HG02852 (cell line): ENCODE data around the gene DBNL.

Experiments used
- ATAC-seq: cut with Tn5 transposase; IDR thresholded peaks from one replicate; pipeline ENCODE4 v1.9.1; 2021; ENCODE audit warnings: mild to moderate bottlenecking, moderate library complexity; ENCODE audit not compliant: unreplicated experiment

Gene DBNL

DNA sequence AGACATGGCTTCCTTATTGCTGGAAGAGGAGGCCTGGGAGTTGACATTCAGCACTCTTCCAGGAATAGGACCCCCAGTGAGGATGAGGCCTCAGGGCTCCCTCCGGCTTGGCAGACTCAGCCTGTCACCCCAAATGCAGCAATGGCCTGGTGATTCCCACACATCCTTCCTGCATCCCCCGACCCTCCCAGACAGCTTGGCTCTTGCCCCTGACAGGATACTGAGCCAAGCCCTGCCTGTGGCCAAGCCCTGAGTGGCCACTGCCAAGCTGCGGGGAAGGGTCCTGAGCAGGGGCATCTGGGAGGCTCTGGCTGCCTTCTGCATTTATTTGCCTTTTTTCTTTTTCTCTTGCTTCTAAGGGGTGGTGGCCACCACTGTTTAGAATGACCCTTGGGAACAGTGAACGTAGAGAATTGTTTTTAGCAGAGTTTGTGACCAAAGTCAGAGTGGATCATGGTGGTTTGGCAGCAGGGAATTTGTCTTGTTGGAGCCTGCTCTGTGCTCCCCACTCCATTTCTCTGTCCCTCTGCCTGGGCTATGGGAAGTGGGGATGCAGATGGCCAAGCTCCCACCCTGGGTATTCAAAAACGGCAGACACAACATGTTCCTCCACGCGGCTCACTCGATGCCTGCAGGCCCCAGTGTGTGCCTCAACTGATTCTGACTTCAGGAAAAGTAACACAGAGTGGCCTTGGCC lies 16.6 kb downstream of the DBNL start:
- ATAC-seq: no peak

DNA sequence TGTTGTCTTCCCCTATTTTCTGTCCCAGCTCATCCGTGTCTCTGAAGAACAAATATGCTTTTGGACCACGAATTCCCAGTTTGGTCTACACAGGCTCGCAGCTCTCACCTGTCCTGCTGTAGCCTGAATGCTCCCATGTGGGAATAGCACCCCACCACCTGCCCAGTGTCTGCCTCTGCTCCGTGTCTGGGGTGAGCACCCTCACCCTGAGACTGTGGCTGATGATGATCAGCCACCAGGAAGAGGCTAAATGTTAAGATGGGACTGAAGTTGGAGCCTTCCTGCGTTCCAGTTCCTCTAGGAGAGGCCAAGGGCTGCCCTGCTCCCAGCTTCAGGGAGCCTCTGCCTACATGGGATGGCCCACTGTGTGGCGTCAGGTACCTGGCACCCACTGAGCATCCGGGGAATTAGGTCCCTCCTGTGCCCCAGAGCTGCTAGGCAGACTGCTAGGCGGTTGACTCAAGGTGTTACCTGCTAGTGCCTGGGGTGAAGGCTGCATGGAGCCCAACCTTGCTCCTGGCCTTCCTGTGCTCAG lies 17.2 kb downstream of the DBNL start:
- ATAC-seq: no peak

DNA sequence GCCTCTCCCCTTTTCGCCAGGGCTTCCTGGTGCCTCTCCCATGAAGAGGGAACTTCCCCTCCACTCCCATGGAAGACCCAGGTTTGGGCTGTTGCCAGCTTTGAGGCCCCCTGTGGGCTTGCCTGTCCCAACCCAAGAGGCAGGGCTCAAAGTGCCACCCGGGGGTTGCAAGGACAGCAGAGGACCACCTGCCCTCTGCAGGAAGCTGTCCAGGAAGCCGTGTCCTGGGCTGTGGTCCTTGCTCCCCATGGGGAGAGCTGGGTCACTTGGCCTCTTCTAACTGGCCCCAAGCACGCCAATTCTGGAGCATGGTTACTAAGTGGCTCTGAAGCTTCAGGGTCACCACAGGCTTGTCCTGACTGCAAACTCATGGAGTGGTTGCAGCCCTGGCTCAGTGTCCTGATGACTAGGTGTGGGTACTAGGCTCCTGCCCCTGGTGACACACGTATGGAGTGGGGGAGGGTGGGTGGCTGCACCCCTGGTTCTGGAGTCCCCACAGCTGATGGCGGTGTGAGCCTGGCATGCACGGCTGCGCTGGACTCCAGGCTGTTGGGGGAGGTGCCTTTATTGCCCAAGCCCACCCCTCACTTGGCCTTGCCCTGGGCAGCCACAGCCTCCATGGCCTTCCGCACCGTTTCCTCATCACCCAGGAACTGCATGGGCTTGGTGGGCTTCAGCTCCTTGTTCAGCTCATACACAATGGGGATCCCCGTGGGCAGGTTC lies 17.8 kb downstream of the DBNL start:
- no peak for ATAC-seq

DNA sequence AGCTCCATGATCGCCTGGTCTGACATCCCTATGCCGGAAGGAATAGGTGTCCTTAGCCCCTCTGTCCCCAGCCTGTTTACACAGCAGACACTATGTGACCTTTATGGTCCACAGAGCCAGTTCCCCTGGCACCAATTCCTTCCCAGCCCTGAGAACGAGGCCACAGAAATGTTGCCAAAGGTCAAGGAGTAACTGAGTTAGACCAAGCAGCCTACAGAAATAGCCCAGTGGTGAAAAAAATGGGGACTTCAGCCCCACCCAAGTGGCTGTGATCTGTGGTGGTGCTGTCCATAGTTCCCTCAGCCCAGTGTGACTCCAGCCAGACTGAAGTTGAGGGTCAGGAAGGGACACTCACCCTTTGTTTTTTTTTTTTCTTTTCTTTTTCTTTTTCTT lies 18.4 kb downstream of the DBNL start:
- ATAC-seq: no peak

DNA sequence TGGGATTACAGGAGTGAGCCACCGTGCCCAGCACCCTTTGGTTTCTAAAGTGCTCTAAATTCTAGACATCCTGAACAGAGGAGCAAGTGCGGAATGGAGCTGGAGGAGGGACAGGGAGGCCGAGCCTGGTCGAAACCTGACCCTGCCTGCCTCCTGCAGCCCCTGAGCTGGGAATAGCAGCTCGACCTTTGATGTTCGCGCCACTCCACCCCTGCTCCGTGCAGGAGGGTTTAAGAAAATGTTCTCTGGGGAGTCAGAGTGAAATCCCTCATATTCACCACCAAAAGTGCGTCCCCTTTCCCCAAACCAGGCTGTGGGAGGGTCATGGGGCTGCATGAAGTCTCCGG lies 19.0 kb downstream of the DBNL start:
- ATAC-seq: no peak

DNA sequence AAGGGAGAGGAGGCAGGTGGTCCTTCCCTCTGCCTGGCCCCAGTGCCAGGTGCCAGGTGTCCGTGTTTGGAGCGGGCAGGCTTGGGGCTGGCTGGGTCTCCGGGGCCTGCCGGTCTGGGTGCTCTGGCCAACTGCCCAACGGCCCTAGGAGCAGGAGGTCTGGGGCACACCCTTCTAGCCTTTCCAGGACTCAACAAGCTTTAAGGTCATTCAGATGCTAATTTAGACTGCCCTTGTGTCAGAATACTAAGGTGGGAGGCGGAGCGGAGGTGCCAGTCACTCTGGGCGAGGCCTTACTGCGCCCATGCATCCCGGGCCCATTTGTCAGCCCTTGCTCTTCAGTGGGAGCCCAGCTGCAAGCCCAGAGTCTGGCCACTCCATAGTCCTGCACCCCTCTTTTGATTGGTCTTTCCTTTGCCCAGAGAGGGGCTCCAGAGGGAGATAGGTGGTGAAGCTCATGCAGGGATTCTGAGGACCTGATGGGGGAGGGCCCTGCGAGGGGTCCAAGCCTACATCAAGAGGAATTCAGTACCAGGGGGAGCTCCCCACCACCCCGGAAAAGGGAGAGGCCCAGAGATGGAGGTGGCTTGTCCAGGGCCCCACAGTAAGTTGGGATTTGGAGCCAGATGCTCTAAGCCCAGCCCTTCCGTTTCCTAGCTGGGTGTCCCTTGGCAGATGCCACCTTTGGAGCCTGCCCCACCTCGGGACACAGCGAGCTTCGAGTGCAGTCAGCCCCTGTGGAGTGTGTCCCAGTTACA lies 19.6 kb downstream of the DBNL start:
- ATAC-seq: no peak

DNA sequence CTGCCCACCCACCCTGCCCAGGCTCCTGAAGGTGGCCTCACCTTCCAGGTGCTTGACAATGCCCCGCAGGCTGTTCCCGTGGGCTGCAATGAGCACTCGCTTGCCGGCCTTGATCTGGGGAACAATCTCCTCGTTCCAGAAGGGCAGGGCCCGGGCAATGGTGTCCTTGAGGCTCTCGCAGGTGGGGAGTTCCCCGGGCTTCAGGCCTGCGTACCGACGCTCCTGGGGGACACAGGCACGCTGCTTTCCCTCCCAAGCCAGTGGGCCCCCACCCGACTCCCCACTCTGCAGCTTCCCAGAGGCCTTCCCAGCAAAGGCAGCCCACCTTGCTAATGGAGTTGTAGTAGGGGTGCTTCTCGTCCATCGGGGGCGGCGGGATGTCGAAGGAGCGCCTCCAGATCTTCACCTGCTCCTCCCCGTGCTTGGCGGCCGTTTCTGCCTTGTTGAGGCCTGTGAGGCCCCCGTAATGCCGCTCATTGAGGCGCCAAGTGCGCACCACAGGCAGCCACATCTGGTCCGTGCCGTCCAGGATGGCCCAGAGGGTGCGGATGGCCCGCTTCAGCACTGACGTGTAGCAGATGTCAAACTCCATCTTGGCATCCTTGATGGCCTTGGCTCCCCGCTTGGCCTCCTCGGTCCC lies 20.4 kb downstream of the DBNL start:
- ATAC-seq: no peak

DNA sequence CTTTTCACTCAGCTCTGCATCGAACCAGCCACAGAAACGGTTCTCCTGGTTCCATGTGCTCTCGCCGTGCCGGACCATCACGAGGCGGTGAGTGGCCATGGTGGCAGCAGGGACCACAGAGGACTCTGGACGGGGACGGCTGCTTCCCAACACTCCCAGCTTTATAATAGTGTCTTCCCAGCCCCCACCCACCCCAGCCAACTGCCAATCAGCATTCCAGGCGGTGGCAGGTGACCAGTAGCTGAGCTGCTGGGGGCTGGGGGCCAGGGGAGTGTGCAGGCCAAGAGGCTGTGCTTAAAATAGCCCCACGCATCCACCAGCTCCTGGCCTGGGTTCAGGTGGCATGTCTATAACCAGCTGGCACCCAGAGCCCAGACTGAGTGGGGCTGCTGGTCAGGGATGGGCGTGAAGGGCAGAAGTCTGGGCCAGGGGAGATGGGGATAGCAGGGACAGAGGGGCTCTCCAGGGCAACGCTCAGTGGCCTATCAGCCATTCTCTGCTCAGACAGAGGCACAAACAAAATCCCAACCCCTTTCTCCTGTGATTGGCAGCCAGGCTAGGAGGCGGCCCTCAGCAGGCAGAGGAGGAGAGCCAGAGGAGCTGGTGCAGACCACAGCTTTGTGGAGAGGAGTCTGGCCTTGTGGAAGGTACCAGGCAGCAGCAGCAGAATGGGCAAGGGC lies 21.1 kb downstream of the DBNL start, which contains the start of gene PGAM2:
Gene PGAM2 (minus strand): TSS at position 137 of the 680 bp plus-strand sequence. CDS start 38 bp downstream, at position 99.
- ATAC-seq: no peak

DNA sequence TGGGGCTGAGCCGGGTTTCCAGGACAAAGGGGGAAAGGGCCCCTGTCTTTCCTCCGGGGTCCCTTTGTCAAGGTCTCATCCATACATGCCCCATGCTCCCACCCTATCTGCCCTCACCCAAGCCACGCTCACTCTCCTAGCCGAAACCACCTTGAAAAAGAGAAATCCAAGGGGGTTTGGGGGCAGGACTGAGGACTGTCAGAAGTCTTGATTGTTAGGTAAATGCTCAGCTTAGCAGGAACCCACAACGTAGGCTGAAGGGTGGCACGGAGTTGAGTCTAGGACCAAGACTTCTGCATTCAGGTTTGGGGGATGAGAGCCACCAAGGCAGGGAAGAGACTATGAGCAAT lies 21.6 kb downstream of the DBNL start:
- no peak for ATAC-seq

DNA sequence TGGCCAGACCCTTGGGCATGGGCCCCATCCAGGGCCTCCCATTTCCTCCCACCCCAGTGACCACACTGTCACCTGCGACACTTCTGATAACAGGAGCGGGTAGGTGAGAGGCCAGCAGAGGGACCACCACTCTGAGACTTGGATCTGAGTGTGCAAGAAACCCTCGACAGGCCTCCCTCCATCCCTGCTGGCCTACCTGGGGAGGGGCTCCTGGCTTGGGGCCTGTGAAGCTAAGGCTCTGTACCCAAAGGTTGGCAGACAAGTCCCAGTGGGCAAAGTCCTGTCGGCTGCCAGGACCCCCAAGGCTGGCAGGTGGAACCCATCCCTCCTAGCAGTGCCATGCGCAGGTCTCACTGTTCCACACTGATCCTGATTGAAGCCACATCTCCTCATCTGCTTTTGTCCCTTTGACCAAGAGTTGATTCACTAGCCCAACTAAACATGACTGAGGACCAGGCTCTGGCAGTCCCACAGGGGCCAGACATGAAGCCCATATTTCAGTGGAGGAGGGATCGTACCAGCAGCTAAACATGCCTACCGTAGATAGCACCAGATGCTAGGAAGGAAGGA lies 22.1 kb downstream of the DBNL start:
- no peak for ATAC-seq

DNA sequence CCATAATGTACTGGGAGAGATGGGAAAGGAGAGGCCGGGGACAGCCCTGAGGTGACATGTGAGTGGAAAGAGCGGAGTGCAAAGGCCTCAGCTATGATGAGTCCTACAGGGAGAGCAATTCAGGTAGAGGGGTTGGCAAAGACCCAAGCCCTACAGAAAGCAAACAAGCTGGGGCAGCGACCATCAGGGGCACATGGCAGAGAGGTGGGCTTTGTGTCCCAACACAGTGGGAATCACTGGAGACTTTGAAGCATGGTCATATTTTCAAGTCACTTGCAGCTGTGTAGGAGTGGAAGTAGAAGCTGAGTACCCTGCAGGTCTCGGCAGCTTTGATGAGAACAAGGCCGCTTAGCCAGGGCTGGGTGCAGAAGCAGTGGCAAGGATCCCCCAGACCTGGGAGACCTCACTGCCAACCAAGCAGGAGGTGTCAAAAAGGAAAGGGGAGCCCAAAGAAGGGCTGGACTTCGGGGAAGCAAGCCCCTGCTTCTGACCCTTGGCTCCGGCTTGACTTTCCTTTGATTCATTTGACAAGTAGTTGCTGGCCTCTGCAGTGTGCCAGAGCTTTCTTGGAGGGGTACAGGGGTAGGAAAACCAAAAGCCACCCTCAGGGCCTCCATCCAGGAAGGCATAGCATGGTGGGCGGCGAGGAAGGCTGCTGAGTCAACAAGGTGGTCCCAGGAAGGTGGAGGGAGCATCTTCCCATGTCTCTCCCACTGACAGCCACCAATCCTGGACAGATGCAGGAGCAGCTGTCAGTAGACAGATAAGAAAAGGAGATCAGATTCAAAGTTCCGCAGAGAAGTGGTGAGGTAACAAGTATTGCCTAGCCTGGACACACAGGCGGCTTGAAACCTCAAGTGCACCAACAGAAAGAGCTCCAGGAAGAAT lies 22.8 kb downstream of the DBNL start:
- ATAC-seq: no peak

DNA sequence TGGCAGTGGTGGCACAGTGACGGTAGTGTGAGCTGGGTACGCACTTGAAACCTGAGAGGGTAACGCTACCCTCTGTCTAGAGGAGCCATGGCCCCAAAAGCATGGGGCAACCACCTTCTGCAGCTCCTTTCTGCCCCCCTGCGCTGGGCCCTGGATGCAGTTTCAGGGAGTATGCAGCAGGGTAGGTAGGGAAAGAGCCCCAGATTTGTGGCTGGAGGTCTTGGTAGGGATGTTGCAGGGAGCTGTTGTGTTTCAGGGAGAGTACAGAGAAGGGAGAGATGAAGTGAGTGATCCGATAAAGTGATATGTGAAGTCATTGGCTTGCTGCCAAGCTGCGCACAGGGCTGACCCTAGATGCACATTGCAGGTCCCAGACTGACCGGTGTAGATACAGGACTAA lies 23.6 kb downstream of the DBNL start:
- ATAC-seq: no peak

DNA sequence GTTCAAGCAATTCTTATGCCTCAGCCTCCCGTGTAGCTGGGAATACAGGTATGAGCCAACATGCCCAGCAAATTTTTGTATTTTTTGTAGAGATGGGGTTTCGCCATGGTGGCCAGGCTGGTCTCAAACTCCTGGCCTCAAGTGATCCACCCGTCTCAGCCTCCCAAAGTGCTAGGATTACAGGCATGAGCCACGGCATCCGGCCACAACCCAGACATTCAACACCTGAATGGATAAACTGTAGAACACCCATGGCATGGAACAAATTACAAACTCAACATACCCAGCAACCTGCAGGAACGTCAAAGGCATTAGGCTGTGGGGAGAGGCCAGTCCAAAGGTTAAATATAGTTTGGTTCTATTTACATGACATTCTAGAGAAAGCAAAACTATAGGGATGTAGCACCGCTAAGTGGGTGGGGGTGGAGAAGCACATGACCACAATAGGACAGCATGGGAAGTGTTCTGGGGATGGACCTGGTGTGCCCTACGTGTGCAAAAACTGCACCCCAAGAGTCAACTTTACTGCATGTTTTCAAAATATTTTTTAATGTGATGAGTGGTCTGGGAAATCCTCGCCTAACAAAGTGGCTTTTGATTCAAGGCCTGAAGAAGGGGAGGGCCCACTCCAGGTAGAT lies 27.3 kb downstream of the DBNL start:
- ATAC-seq: no peak

DNA sequence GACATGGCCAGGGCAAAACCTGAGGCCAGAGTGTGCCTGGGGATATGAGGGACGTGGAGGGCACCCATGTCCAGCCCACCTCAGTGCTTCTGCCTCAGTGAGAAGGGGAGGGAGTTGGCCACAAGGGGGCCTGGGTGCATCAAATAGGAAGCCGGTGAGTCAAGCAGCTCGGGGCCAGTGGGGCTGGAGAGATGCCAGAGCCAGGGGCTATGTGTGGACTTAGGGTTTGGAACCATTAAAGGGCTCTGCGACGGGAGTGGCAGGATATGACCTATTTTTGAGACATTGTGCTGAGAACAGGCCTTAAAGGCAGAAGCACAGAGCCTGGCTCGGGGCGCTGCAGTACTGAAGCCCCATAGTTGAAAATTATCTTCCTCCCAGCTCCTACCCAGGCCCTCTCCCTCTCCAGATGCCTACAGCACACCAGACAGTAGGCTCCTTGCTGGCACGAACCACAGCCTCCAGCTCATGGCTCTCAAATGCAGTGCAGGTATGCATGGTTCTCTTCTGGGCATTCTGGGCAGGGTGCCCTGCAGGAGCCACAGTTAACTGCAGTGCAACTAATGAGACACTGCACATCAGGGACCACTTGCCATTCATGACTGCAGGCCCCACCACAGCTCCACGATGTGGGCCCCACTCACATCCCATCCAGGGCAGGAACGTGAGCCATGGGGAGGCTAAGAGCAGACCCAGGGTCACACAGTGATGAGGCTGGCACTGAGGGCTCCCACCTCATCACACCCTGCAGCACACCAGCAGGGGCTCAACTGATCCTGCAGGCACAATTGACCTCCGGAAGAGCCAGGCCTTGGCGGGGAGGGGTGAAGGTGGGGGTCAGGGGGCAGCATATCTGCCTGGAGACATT lies 28.1 kb downstream of the DBNL start:
- ATAC-seq: no peak

DNA sequence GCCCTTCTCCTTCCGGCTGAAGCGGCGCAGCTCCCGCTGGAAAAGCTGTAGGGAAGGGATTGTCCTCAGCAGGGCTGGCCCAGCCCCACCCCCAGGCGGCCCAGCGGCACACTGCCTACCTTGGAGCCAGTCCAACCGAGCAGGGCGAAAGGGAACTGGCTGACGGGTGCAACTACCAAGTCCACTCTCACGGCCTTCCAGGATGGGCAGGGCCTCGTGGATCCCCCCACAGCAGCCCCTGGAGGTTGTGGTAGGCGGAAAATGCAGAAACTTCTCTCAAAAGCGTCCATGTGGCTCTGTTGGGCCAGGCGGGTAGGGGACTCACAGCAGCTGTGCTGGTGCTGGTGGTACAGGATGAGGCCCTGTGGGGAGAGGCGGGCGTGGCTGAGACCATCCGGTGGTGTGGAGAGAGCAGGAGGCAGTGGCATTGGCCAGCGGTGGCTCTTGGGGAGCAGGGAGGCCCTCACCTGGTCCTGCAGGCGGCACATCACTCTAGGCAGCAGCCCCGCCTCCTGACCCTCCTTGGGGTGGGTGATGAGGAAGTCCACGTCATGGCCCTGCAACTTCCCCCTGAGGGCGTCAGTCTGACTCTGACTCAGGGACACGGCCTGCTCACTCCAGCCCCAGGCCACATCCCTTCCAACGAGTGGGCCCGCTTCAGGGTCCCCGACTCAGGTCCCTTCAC lies 29.3 kb downstream of the DBNL start:
- peak; percentile 50 for ATAC-seq

DNA sequence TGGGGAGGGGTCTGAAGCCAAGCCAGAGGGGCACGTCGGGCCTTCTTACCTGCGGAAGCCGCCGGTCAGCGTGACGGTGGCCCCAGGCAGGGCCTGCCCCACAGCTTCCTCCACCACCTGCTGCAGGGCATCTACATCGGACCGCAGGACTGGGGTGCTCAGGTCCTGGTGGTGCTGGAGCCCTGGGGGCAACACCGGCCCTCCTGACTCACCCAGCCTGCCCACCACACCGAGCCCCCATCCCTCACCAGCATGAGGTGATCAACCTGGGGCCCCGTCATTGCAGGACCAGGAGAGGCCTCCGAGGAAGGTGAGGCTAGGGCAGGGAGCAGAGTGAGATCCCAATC lies 29.8 kb downstream of the DBNL start:
- no peak for ATAC-seq

DNA sequence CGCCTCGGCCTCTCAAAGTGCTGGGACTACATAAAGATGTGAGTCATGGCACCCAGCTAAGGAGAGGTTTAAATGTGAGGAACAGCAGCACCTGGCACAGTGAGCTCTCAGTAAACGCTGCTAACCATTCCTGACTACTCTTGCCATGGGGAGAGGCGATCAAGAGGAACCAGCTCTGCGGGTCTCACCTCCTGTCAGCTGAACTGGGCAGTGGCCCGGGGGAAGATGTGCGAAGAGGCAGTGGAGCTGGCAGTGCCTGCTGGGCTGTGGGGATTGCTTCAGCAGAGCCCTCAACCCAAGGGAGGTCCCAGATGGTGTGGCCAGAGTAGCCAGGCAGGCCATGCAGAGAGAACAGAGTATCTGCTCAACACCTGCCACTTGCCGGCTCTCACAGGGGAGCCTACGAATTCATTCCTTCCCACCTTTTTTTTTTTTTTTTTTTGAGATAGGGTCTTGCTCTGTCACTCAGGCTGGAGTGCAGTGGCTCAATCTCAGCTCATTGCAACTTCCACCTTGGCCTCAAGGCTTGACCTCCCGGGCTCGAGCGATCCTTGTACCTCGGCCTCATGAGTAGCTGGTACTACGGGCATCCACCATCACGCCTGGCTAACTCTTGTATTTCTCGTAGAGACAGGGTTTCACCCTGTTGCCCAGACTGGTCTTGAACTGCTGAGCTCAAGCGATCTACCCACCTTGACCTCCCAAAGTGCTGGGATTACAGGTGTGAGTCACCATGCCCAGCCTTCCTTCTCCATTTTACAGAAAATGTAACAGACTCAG lies 31.0 kb downstream of the DBNL start:
- no peak for ATAC-seq
